NCI-H524 (cell line): ENCODE data around the gene MSL2.
"Not testable (repeated sequence)": the region's sequence is repeated elsewhere in the genome, so short reads cannot be mapped to it uniquely, and the experiment has no call there.

Experiments
- DNase-seq, 2 experiments: peaks; one replicate each; lab custom pipeline; 2025; lab: John Stamatoyannopoulos, UW

The MSL2 gene

GRCh38 chr3:136196064-136196400 is at the start of gene MSL2:
Gene MSL2, minus strand, starts transcription at chr3:136196335. Its CDS starts 1,222 bp downstream, at chr3:136195113.
- no peak for DNase-seq

DNA sequence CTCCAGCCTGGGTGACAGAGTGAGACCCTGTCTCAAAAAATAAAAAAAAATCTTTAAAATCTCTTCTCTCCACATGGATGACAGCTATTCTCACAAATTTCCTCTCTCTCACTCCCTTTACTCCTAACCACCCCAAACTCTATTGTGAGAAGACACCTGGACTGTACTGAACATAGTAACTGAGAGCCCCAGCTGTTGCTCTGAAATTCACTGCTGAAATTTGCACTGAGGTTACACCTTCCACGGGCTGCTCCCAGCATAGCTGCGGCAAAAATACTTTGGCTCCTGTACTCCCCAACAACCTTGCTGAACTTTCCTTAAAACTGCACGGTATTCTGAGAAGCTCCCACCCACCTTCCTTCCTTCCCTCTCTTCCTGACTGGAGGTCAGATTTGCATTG is 49.6 kb upstream of the MSL2 start:
- DNase-seq, result peak in 1 of 2 experiments; percentile 20

DNA sequence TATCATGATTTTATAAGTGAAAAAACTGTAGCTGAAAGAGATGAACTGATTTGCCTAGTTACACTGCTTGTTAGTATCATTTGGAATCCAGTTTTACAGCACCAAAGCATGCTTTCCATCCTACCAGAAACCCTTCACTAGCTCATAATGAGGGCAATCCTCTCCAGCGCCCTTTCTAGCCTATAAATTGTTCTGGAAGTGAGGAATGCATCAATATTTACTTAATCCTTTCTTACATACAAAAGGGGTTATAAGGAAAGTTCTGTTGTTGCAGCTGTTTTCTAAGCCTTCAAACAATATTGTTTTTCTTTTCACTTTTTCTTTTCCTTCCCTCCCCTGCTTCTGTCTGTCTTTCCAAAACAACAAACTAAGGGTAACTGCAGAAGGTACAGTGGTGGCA is 43.0 kb upstream of the MSL2 start:
- no peak for DNase-seq

- DNase-seq, result no peak
Observed at GRCh38 chr3:136237961-136238649, 42.0 kb upstream of the MSL2 start.

DNA sequence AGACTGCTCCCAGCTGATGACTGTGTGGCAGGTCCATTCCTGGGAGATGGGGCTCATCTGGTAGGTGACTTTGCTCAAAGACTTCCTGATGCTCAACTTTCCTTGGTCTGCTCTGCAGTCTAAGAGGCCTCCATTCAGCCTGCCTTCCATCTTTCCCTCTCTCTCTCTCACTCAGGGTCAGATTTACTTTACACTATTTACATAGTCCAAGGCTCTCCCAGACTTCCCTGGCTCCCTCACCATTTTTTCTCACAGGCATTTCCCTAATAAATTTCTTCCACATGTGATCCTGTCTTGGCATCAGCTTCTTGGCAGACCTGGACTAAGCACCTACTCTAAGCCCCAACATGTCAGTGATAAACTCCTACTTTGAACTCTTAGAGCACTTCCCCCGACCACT is 41.0 kb upstream of the MSL2 start:
- DNase-seq, result no peak

GRCh38 chr3:136236109-136236508 is 40.0 kb upstream of the MSL2 start:
- no peak for DNase-seq

GRCh38 chr3:136235545-136235944 is 39.4 kb upstream of the MSL2 start:
- no peak for DNase-seq

DNA sequence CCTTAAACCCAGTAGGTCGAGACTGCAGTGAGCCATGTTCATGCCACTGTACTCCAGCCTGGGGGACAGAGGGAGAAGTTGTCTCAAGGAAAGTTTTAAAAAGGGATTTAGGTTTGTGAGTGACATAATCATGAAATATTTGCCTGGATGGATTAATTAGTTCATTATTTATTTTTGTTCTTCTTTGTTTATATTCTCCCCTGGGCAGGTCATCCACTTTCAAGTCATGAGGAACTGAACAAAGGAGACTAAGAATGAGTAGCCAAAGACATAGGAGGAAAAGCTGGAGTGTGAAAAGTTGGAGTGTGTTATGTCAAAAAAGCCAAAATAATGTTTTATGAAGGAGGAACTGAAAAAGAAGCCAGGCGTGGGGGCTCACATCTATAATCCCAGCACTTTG is 36.3 kb upstream of the MSL2 start:
- no peak for DNase-seq

DNA sequence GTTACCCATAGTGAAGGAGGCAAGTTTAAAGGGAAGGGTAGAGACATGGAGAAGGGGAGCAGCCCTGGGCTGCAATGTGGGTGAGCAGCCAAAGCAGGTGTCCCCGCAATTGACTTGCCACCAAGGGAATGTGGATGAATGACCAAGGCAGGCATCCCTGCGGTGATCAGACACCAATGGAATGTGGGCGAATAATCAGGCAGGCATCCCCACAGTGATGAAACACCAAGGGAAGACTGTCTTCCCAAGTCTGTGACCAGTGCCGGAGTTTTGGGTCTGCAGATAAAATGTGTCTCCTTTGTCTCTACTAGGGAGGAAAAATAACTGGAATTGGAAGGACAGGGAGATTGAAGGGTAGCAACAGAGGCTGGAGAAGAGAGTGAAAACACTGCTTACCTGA is 26.6 kb upstream of the MSL2 start:
- not testable (repeated sequence) for DNase-seq

GRCh38 chr3:136211547-136211946 is 15.4 kb upstream of the MSL2 start:
- no peak for DNase-seq

- no peak for DNase-seq
Observed at GRCh38 chr3:136209921-136210320, 13.8 kb upstream of the MSL2 start.

GRCh38 chr3:136207489-136208115 is 11.5 kb upstream of the MSL2 start:
- DNase-seq, result no peak

GRCh38 chr3:136199219-136199618 is 3.1 kb upstream of the MSL2 start:
- DNase-seq, result not testable (repeated sequence)

DNA sequence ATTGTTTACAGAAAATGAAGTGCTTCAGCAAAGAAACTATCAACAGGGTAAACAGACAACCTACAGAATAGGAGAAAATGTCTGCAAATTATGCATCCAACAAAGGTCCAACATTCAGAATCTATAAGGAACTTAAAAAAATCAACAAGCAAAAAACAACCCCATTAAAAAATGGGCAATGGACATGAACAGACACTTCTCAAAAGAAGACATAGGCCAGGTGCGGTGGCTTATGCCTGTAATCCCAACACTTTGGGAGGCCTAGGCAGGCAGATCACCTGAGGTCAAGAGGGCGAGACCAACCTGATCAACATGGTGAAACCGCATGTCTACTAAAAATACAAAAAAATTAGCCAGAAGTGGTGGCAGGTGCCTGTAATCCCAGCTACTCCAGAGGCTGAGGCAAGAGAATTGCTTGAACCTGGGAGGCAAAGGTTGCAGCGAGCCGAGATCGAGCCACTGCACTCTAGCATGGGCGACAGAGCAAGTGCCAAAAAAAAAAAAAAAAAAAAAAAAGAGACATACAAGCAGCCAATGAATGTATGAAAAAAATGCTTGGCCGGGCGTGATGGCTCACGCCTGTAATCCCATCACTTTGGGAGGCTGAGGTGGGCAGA is 2.4 kb upstream of the MSL2 start:
- DNase-seq, result not testable (repeated sequence)

- DNase-seq, result no peak
Observed at GRCh38 chr3:136197159-136197793, 1.1 kb upstream of the MSL2 start.

- peak; percentile 100 for DNase-seq
Observed at GRCh38 chr3:136196401-136197158, 445 bp upstream of the MSL2 start.

DNA sequence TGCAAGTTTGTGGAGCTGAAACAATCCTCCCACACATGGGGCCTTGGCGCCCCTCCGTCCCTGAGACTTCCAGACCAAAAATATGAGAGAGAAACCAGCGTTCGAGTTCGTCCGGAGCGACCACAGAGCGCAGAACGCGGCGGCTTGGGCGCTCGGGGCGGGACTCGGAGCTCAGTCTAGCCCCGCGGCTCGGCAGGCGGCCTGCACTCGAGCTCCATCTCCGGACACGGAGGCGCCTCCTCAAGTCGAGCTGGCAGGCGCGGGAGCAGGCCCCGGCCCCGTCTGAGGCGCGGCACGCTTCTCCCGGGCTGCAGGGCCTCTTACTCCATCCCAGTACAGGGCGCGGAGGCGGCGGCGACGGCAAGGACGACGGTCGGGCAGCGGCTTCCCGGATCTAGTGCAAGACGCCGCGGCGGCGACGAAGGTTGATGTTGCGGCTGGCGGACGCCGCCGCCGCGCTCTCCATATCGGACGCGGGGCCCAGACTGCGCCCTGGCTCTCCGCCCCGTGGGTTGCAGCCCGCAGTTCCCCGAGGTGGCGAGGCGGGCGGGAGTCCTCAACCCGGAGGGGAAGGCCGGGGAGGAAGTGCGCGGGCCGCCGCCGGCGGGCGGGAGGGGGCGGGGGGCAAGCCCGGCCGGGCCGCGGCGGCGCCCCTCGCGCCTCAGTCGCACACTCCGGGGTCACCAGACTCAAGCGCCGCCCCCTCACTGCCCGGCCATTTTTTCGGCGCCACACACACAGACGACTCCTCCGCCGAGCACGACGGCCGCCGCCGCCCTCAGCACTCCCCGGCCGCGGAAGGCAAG is 674 bp downstream of the MSL2 start:
- DNase-seq, result peak; percentile 62 to 71

DNA sequence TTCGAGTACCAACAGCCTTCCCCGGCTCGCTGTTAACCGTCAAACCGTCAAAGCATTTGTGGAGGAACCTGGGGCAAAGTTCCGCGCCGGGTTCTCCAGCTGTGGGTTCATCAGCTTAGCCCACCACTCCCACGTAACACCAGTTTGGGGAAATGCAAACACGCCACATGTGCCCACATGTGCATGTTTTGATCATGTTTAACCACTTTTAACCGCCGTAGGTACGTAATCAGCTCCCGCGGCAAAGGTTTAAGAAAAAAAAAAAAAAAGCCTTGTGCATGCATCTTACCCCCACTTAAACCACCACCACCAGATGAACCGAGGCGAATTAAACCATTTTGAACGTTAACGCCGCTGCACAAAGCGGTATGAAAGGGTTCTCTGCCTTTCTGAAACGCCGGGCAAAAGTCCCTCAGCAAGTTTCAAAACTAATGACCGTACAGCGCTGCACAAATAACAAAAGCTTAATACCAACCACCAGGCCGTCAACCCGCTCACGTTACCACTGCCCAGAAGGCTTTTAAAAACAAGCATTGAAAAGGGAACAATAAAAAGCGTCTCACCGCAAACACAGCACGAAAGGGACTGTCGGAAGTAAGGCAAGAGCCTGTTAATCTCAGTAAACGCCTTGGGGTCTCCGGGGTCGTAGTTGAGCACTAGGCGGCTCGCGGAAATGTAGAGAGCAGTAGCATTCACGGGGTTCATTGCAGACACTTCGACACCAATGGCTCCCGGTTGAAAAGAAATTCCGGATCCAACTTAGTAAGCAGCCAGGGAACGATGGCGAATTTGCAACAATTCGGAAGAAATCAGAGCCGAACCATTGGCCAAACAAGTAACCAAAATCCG is 1.5 kb downstream of the MSL2 start:
- DNase-seq, result peak; percentile 48 to 57

DNA sequence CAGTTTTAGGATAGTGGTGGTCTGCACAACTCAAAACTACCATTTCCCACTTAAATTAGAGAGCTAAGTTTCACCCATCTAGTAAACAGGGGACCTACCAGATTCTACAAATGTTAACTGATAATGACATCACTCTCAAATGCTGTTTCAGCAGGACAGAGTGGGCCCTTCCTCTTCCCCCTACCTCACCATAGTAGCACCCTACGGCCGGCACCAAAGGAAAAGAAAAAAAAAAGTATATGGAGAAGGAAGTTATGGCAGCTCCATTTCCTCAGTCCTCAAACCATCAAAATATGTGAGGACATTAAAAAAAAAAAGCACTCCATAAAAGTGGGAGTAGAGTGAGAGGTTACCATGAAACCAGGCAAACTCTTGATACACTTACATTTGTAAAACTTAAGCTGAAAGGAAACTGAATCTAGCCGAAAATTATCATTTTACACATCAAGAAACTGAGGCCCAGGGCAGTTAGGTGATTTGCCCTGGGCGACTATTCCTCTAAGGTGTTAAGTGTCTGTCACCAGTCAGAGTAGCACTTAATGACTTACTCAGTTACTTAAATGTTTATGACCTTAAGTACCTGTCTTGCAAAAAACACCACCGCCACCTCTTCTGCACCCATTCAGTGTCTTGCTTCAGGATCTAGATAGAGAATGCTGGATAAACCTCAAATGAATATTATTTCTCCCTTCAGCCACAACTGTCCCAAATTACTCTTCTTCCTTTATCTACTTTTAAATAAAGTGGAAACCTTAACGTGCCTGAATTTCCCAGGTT is 2.7 kb downstream of the MSL2 start:
- peak; percentile 22 to 48 for DNase-seq

GRCh38 chr3:136192831-136193230 is 3.3 kb downstream of the MSL2 start:
- DNase-seq, result peak in 1 of 2 experiments; percentile 28
